K562 (cell line): ENCODE results near the gene PPT2. TPM values are rescaled to one million over a fixed set of nuclear protein-coding genes. Genes with fewer than 3 reads are reported as not detected.

Source experiments
- FOS ChIP-seq: IDR thresholded peaks from 3 replicates; pipeline ENCODE4 v1.6.1; 2011; ENCODE audit not compliant: insufficient read length; ENCODE audit errors: extremely low read depth
- RBM39 ChIP-seq: fragments of 200-400 bp; formaldehyde crosslinking; optimal IDR thresholded peaks from 2 replicates; pipeline ENCODE3; 2018; ENCODE audit warnings: low read depth, low read length
- RFX1 ChIP-seq: fragments of 450-650 bp; IDR thresholded peaks from 2 replicates; pipeline ENCODE4 v1.6.1; 2016; ENCODE audit warnings: mild to moderate bottlenecking, moderate library complexity
- SRF ChIP-seq, 2 experiments: fragments of 250-450, 450-650 bp in 1 of 2; sonication (Bioruptor Pico) in 1 of 2; sonication (generic) in 1 of 2; formaldehyde crosslinking; IDR thresholded peaks; 2 replicates each; pipeline versions ENCODE4 v1.5.0 to v1.5.1; 2020 to 2022; ENCODE audit warnings: mild to moderate bottlenecking in 1 of 2, missing genetic modification reagents in 1 of 2
- ZFX ChIP-seq: sonication (generic); formaldehyde crosslinking; IDR thresholded peaks from 2 replicates; pipeline ENCODE4 v1.8.0; 2022; ENCODE audit warnings: mild to moderate bottlenecking, missing genetic modification reagents, moderate library complexity
- polyA plus RNA-seq, 8 experiments: library from polyadenylated mRNA; depleted of rRNA in 4 of 8; stranded (reverse) in 5 of 8; unstranded in 3 of 8; fragments of >200 nt; fragmentation: Nextera tagmentation in 2 of 8; fragmentation: Illumina TruSeq in 1 of 8; extraction: Ambion mirVana in 2 of 8; extraction: Trizol in 1 of 8; gene quantifications; 2 replicates each; pipeline versions ENCODE4 v1.2.1 to v1.2.3, GENCODE V29; 2011 to 2014; ENCODE audit warnings: inconsistent platforms in 1 of 8, missing spikeins in 1 of 8
- total RNA-seq, 7 experiments: library from RNA; depleted of rRNA in 6 of 7; stranded (reverse); fragments of >200 nt in 6 of 7; fragmentation: Illumina TruSeq in 2 of 7; extraction: Trizol in 2 of 7; gene quantifications; 2 replicates each; pipeline versions ENCODE4 v1.2.1 to v1.2.3, GENCODE V29; 2011 to 2021; ENCODE audit warnings: low replicate concordance in 1 of 7
- TF ChIP-seq, protein P1 (sequence below): fragments of 200-800 bp; sonication (Bioruptor generic); IDR thresholded peaks from 2 replicates; pipeline ENCODE4 v1.6.1; 2017; ENCODE audit warnings: missing genetic modification characterization, missing compliant biosample characterization
- TF ChIP-seq, protein P2 (sequence below): fragments of 450-650 bp; IDR thresholded peaks from 2 replicates; pipeline ENCODE4 v1.6.1; 2018; ENCODE audit not compliant: partially characterized antibody
- TF ChIP-seq, protein P3 (sequence below), 2 experiments: fragments of 250-450 bp in 1 of 2; fragments of 450-650 bp in 1 of 2; sonication (Bioruptor Pico) in 1 of 2; IDR thresholded peaks; 2 replicates each; pipeline versions ENCODE4 v1.6.1 to v1.8.0; 2016 to 2021; ENCODE audit warnings: mild to moderate bottlenecking in 2 of 2, moderate library complexity in 2 of 2, missing compliant biosample characterization in 1 of 2, missing genetic modification characterization in 1 of 2
- TF ChIP-seq, protein P4 (sequence below): sonication (generic); formaldehyde crosslinking; IDR thresholded peaks from 2 replicates; pipeline ENCODE4 v1.8.0; 2022; ENCODE audit warnings: mild to moderate bottlenecking, missing genetic modification reagents

PPT2 gene
- total and polyA plus RNA-seq, 9 of the 15 experiments (the other 6 are each of a cell fraction or from before 2014, with no cell fraction given): 27.4 to 98.8 (median 69.9) TPM

DNA sequence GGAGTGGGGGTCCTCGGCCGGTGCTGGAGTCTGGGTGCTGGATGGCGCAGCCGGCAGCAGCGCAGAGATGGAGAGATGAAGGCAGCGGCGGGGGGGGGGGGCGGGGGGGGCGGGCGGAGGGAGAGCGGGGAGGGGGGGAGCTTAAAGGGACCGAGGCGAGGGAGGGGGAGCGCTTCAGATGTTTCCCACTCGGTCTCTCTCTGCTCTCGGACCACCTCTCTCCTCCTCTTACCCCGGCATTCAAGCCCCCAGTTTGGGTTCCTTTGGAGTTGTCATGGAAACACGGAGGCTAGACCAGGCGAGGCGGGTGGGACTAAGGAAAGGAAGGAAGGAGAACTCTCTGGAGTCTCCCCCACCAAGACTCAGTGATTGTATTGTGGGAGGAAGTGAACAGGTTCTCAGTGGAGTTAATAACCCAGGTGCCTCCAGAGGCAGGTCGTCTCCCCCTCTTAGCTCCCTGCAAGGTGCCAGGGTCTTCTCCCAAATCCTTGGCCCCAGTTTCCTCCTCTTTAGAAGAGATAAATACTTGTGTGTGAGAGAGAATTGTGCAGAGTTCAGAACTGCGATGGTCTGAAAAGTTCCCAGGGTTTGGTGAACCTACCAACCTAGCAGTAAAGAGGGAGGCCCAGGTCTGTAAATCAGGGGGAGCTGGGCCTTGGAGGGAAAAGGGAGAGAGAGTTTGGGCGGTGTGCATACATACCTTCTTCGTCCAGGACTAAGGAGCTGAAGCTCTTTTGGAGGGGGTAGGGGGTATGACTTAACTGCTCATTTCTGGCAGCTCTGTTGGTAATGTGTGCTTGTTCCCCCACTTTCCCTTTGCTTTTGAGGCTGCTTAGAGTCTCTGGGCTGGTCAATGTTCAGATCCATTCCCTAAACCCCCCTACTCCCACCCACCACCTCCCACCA lies 1.8 kb upstream of the PPT2 start, which contains the start of gene PRRT1 (continued):
- TF ChIP-seq, protein P1, sequence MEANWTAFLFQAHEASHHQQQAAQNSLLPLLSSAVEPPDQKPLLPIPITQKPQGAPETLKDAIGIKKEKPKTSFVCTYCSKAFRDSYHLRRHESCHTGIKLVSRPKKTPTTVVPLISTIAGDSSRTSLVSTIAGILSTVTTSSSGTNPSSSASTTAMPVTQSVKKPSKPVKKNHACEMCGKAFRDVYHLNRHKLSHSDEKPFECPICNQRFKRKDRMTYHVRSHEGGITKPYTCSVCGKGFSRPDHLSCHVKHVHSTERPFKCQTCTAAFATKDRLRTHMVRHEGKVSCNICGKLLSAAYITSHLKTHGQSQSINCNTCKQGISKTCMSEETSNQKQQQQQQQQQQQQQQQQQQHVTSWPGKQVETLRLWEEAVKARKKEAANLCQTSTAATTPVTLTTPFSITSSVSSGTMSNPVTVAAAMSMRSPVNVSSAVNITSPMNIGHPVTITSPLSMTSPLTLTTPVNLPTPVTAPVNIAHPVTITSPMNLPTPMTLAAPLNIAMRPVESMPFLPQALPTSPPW (CRISPR knock-in tag): peak; percentile 92
- peak; percentile 21; the same call in 1 of the 2 replicates for TF ChIP-seq ZFX
- TF ChIP-seq RBM39: peak; percentile 26
- TF ChIP-seq, protein P2, sequence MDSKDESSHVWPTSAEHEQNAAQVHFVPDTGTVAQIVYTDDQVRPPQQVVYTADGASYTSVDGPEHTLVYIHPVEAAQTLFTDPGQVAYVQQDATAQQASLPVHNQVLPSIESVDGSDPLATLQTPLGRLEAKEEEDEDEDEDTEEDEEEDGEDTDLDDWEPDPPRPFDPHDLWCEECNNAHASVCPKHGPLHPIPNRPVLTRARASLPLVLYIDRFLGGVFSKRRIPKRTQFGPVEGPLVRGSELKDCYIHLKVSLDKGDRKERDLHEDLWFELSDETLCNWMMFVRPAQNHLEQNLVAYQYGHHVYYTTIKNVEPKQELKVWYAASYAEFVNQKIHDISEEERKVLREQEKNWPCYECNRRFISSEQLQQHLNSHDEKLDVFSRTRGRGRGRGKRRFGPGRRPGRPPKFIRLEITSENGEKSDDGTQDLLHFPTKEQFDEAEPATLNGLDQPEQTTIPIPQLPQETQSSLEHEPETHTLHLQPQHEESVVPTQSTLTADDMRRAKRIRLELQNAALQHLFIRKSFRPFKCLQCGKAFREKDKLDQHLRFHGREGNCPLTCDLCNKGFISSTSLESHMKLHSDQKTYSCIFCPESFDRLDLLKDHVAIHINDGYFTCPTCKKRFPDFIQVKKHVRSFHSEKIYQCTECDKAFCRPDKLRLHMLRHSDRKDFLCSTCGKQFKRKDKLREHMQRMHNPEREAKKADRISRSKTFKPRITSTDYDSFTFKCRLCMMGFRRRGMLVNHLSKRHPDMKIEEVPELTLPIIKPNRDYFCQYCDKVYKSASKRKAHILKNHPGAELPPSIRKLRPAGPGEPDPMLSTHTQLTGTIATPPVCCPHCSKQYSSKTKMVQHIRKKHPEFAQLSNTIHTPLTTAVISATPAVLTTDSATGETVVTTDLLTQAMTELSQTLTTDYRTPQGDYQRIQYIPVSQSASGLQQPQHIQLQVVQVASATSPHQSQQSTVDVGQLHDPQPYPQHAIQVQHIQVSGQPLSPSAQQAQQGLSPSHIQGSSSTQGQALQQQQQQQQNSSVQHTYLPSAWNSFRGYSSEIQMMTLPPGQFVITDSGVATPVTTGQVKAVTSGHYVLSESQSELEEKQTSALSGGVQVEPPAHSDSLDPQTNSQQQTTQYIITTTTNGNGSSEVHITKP: peak; percentile 5
- TF ChIP-seq RFX1: peak; percentile 88
- TF ChIP-seq, protein P3, sequence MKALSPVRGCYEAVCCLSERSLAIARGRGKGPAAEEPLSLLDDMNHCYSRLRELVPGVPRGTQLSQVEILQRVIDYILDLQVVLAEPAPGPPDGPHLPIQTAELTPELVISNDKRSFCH (CRISPR knock-in tag; IDR thresholded peaks at IDR 0.05): no peak
- TF ChIP-seq, protein P3 (tag; IDR thresholded peaks at IDR 0.05): no peak
- no peak for TF ChIP-seq SRF (CRISPR knock-in tag; IDR thresholded peaks at IDR 0.05)
- no peak for TF ChIP-seq FOS
- TF ChIP-seq, protein P4, sequence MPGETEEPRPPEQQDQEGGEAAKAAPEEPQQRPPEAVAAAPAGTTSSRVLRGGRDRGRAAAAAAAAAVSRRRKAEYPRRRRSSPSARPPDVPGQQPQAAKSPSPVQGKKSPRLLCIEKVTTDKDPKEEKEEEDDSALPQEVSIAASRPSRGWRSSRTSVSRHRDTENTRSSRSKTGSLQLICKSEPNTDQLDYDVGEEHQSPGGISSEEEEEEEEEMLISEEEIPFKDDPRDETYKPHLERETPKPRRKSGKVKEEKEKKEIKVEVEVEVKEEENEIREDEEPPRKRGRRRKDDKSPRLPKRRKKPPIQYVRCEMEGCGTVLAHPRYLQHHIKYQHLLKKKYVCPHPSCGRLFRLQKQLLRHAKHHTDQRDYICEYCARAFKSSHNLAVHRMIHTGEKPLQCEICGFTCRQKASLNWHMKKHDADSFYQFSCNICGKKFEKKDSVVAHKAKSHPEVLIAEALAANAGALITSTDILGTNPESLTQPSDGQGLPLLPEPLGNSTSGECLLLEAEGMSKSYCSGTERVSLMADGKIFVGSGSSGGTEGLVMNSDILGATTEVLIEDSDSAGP (CRISPR knock-in tag): peak; percentile 80
- TF ChIP-seq, all 486 proteins: peak for 13
